K562 (cell line): Measurements from ENCODE around the gene ABCA13. TPM values are rescaled to one million over a fixed set of nuclear protein-coding genes. Genes with fewer than 3 reads are reported as not detected.
A peak's percentile ranks its signal among the peaks of the same experiment; 100 is the strongest.

Source experiments
- ATAC-seq: fragments of 200-7000 bp; cut with Tn5 transposase; 3 replicates; pipeline ENCODE4 v1.9.1; 2020; ENCODE audit warnings: moderate library complexity
- BruUV-seq: library from RNA; stranded (reverse); fragments of 400-500 nt; replicated peaks from 2 replicates; lab custom pipeline; 2021; lab: Mats Ljungman, UMichigan
- CTCF ChIA-PET: fragments of 300-600 bp; formaldehyde crosslinking; extraction: SDS; loops from one replicate; lab custom pipeline; 2021; ENCODE audit warnings: low intra/inter-chr PET ratio; lab: Yijun Ruan, JAX
- POLR2A ChIA-PET: fragments of 300-600, 350-650 bp; sonication (Branson Sonifier 250); formaldehyde crosslinking; extraction: SDS; loops from one replicate; lab custom pipeline; 2021; ENCODE audit warnings: antibody characterized with exemption, inconsistent platforms; lab: Yijun Ruan, JAX
- DNase-seq, 4 experiments: peaks; one replicate each; pipeline versions ENCODE4 v3.0.0 to v3.0.0-alpha.2; 2011 to 2018; ENCODE audit warnings: low spot score in 3 of 4, mixed read lengths in 3 of 4; ENCODE audit errors: extremely low read depth in 1 of 4
- FAIRE-seq: peaks from 2 replicates; lab custom pipeline; 2011; peaks lifted over from hg19 to GRCh38; lab: Jason Lieb, UNC
- H2AFZ ChIP-seq: 2 replicates; pipeline ENCODE4 v1.6.0; 2011; ENCODE audit warnings: low read depth, low read length, control low read depth, inconsistent platforms
- H3K27ac ChIP-seq: fragments of 200-600 bp; 3 replicates; pipeline ENCODE4 v1.8.0; 2011; ENCODE audit warnings: low read depth, mild to moderate bottlenecking, control low read depth, inconsistent platforms, low read length, moderate library complexity, mixed read lengths; ENCODE audit errors: extremely low read depth
- H3K27me3 ChIP-seq, 2 experiments: fragments of 300-600 bp in 1 of 2; 2 replicates in 1 of 2; 3 replicates in 1 of 2; pipeline versions ENCODE4 v1.6.0 to v1.8.0; 2011; ENCODE audit warnings: inconsistent platforms in 2 of 2, low read length in 2 of 2, mild to moderate bottlenecking in 1 of 2, mixed read lengths in 1 of 2, moderate library complexity in 1 of 2; ENCODE audit not compliant: control insufficient read depth in 2 of 2, insufficient read depth in 2 of 2
- H3K36me3 ChIP-seq: fragments of 300-600 bp; 3 replicates; pipeline ENCODE4 v1.8.0; 2011; ENCODE audit warnings: mild to moderate bottlenecking, low read length, inconsistent platforms; ENCODE audit not compliant: control insufficient read depth, insufficient read depth
- H3K4me1 ChIP-seq, 2 experiments: fragments of 200-600 bp in 1 of 2; replicated peaks in 1 of 2; 2 replicates in 1 of 2; 3 replicates in 1 of 2; pipeline versions ENCODE4 v1.5.1 to v1.8.0; 2011; ENCODE audit warnings: inconsistent platforms in 2 of 2, low read length in 2 of 2, mild to moderate bottlenecking in 1 of 2, mixed read lengths in 1 of 2, moderate library complexity in 1 of 2; ENCODE audit not compliant: control insufficient read depth in 2 of 2, insufficient read depth in 2 of 2
- H3K4me2 ChIP-seq: 2 replicates; pipeline ENCODE4 v1.6.1; 2011; ENCODE audit warnings: low read length, control low read depth, inconsistent platforms, mixed read lengths; ENCODE audit not compliant: insufficient read depth
- H3K4me3 ChIP-seq: fragments of 200-600 bp; sonication (generic), shearing (Covaris generic); 2 replicates; pipeline ENCODE4 v1.5.1; 2016; ENCODE audit warnings: control low read depth, inconsistent platforms
- H3K79me2 ChIP-seq: fragments of 200-600 bp; 3 replicates; pipeline ENCODE4 v1.8.0; 2011; ENCODE audit warnings: low read length, inconsistent platforms; ENCODE audit not compliant: control insufficient read depth, insufficient read depth
- H3K9ac ChIP-seq, 2 experiments: 2 replicates each; pipeline versions ENCODE4 v1.6.0 to v1.6.1; 2011; ENCODE audit warnings: low read depth in 2 of 2, low read length in 2 of 2, control low read depth in 1 of 2, inconsistent platforms in 1 of 2, mild to moderate bottlenecking in 1 of 2, mixed read lengths in 1 of 2; ENCODE audit not compliant: insufficient read depth in 1 of 2
- H3K9me1 ChIP-seq: one replicate; pipeline ENCODE4 v1.6.0; 2011; ENCODE audit warnings: inconsistent platforms, mild to moderate bottlenecking, low read length, moderate library complexity; ENCODE audit not compliant: control insufficient read depth, insufficient read depth
- H3K9me3 ChIP-seq: replicated peaks from 2 replicates; pipeline ENCODE4 v1.5.1; 2011; ENCODE audit warnings: low read depth, low read length, inconsistent platforms; ENCODE audit not compliant: control insufficient read depth, insufficient read depth
- H4K20me1 ChIP-seq: replicated peaks from 2 replicates; pipeline ENCODE4 v1.6.1; 2011; ENCODE audit warnings: low read length, inconsistent platforms, mixed read lengths; ENCODE audit not compliant: control insufficient read depth, insufficient read depth
- CTCF ChIP-seq, 3 experiments: IDR thresholded peaks in 2 of 3; conservative IDR thresholded peaks in 1 of 3; 2 replicates each; pipeline ENCODE4 v1.5.1; 2011 to 2012; ENCODE audit warnings: low read length in 3 of 3, mild to moderate bottlenecking in 3 of 3, control low read depth in 2 of 3, improper control_type of control experiment in 1 of 3, inconsistent platforms in 1 of 3, low read depth in 1 of 3, mixed read lengths in 1 of 3, moderate library complexity in 1 of 3; ENCODE audit not compliant: insufficient read depth in 2 of 3
- MAZ ChIP-seq, 2 experiments: fragments of 450-650 bp in 1 of 2; sonication (generic) in 1 of 2; formaldehyde crosslinking; IDR thresholded peaks in 1 of 2; conservative IDR thresholded peaks in 1 of 2; 2 replicates each; pipeline versions ENCODE4 v1.4.0 to v1.5.0; 2020; ENCODE audit warnings: mild to moderate bottlenecking in 1 of 2, missing genetic modification reagents in 1 of 2
- MEF2A ChIP-seq: IDR thresholded peaks from 2 replicates; pipeline ENCODE4 v1.6.1; 2011; ENCODE audit warnings: low read depth, mild to moderate bottlenecking, low read length, moderate library complexity; ENCODE audit not compliant: control insufficient read depth
- POLR2H ChIP-seq: IDR thresholded peaks from 2 replicates; pipeline ENCODE4 v1.6.1; 2016; ENCODE audit warnings: missing genetic modification characterization, low read depth, mild to moderate bottlenecking, control low read depth, missing compliant biosample characterization, moderate library complexity
- RAD21 ChIP-seq, 2 experiments: fragments of 250-450 bp in 1 of 2; fragments of 450-650 bp in 1 of 2; sonication (Bioruptor Pico) in 1 of 2; formaldehyde crosslinking in 1 of 2; IDR thresholded peaks in 1 of 2; conservative IDR thresholded peaks in 1 of 2; 2 replicates each; pipeline versions ENCODE4 v1.4.0 to v1.8.0; 2020 to 2022; ENCODE audit warnings: mild to moderate bottlenecking in 2 of 2, moderate library complexity in 1 of 2
- RCOR1 ChIP-seq, 2 experiments: IDR thresholded peaks; 2 replicates each; pipeline ENCODE4 v1.6.1; 2012; ENCODE audit warnings: low read depth in 2 of 2, low read length in 2 of 2, borderline replicate concordance in 1 of 2, improper control_type of control experiment in 1 of 2
- SREBF1 ChIP-seq: fragments of 150-350 bp; IDR thresholded peaks from 2 replicates; pipeline ENCODE4 v1.6.1; 2014; ENCODE audit warnings: antibody characterized with exemption, low read depth, low read length, borderline replicate concordance
- TFAM ChIP-seq: fragments of 250-450 bp; sonication (Bioruptor Pico); conservative IDR thresholded peaks from 2 replicates; pipeline ENCODE4 v1.5.0; 2021; ENCODE audit warnings: mild to moderate bottlenecking, moderate library complexity
- ZNF431 ChIP-seq: sonication (generic); formaldehyde crosslinking; IDR thresholded peaks from 2 replicates; pipeline ENCODE4 v1.8.0; 2022; ENCODE audit warnings: mild to moderate bottlenecking, missing genetic modification reagents
- whole genome bisulfite sequencing: fragments of 100-300 bp; shearing (Covaris generic); methylation state at CpG from one replicate; pipeline ENCODE4 v1.1.6; 2016; ENCODE audit warnings: low coverage, mixed read lengths; ENCODE audit not compliant: insufficient coverage; ENCODE audit errors: missing lambda C conversion rate; 5-methylcytosine and 5-hydroxymethylcytosine counted together
- in situ Hi-C: fragments of 300-500 bp; cut with MboI; formaldehyde crosslinking; loops from 4 replicates; pipeline ENCODE4 v1.15.0; 2018; ENCODE audit warnings: inconsistent platforms, mixed read lengths
- intact Hi-C: fragments of 100-400 bp; cut with micrococcal nuclease; formaldehyde crosslinking; loops from 2 replicates; pipeline ENCODE4 v1.14.2; 2022
- polyA plus RNA-seq, 8 experiments: library from polyadenylated mRNA; depleted of rRNA in 4 of 8; stranded (reverse) in 5 of 8; unstranded in 3 of 8; fragments of >200 nt; fragmentation: Nextera tagmentation in 2 of 8; fragmentation: Illumina TruSeq in 1 of 8; extraction: Ambion mirVana in 2 of 8; extraction: Trizol in 1 of 8; gene quantifications; 2 replicates each; pipeline versions ENCODE4 v1.2.1 to v1.2.3, GENCODE V29; 2011 to 2014; ENCODE audit warnings: inconsistent platforms in 1 of 8, missing spikeins in 1 of 8
- total RNA-seq, 7 experiments: library from RNA; depleted of rRNA in 6 of 7; stranded (reverse); fragments of >200 nt in 6 of 7; fragmentation: Illumina TruSeq in 2 of 7; extraction: Trizol in 2 of 7; gene quantifications; 2 replicates each; pipeline versions ENCODE4 v1.2.1 to v1.2.3, GENCODE V29; 2011 to 2021; ENCODE audit warnings: low replicate concordance in 1 of 7

Gene ABCA13
- total and polyA plus RNA-seq, 9 of the 15 experiments (the other 6 are each of a cell fraction or from before 2014, with no cell fraction given): 0.14 to 1.5 (median 0.38) TPM

- POLR2A ChIA-PET: no interaction called here
Measured at GRCh38 chr7:48337012-48337621, 165.9 kb downstream of the ABCA13 start.

More at GRCh38 chr7:48337012-48337621, 165.9 kb downstream of the ABCA13 start:
- intact Hi-C loops: no loop called here
- ATAC-seq: peak; percentile 42; the same call in 1 of the 3 replicates
- peak in 1 of 4 experiments; percentile 7 for DNase-seq
- WGBS: 0% methylated on average over 5 of the region's 5 CpGs
- Histone ChIP-seq H3K36me3 (no peaks in the 10 kb centered on the region), H3K4me1 (no peaks in the 10 kb centered on the region), H3K27ac (no peak overlapping the region), H3K9ac (no peak overlapping the region), H3K79me2 (no peaks in the 10 kb centered on the region), H3K4me2 (no peak overlapping the region), H4K20me1 (no peaks in the 10 kb centered on the region), H3K9me3 (no peaks in the 10 kb centered on the region), H3K4me3 (no peak overlapping the region), H3K27me3 (no peaks in the 10 kb centered on the region), H3K9me1 (no peaks in the 10 kb centered on the region), H2AFZ (no peak overlapping the region)
- no peak for FAIRE-seq
- BruUV-seq: no TSS peak
- in situ Hi-C loops: no loop called here
- TF ChIP-seq POLR2H (tag) (no peak), SREBF1 (no peak), MEF2A (no peak), RCOR1 (IDR thresholded peaks at IDR 0.05; ENCODE audit: borderline replicate concordance in 1 of 2, low read depth in 2 of 2, low read length in 2 of 2) (no peak), CTCF (IDR thresholded peaks at IDR 0.05 in 2 of 3, conservative IDR thresholded peaks at IDR 0.05 in 1 of 3; ENCODE audit: insufficient read depth in 2 of 3, low read depth in 1 of 3, low read length in 3 of 3) (peak in 1 of 3 experiments; percentile 4; a peak in 1 of 6 replicates), TFAM (CRISPR knock-in tag) (no peak), ZNF431 (no peak), RAD21 (CRISPR knock-in tag; conservative IDR thresholded peaks at IDR 0.05 in 1 of 2, IDR thresholded peaks at IDR 0.05 in 1 of 2) (peak in 1 of 2 experiments; percentile 30; a peak in 2 of 4 replicates), MAZ (CRISPR knock-in tag; conservative IDR thresholded peaks at IDR 0.05 in 1 of 2, IDR thresholded peaks at IDR 0.05 in 1 of 2) (no peak)
- CTCF ChIA-PET: no interaction called here
